Measurements from ENCODE around the gene ZNF462.
"Not testable (repeated sequence)": the region's sequence is repeated elsewhere in the genome, so short reads cannot be mapped to it uniquely, and the experiment has no call there.

Gene ZNF462

GRCh38 chr9:106862821-106863720, at the start of gene ZNF462:
TSS of gene ZNF462 (plus strand) at chr9:106863166. CDS start at chr9:106923384, 60,218 bp downstream.
- no peak for DNase-seq (ENCODE audit: low read depth in 2 of 2)

GRCh38 chr9:106816524-106816923, 46.4 kb upstream of the ZNF462 start:
- DNase-seq (ENCODE audit: low read depth in 2 of 2): no peak

GRCh38 chr9:106818034-106818433, 44.9 kb upstream of the ZNF462 start:
- no peak for DNase-seq (ENCODE audit: low read depth in 2 of 2)

GRCh38 chr9:106820866-106821265, 42.1 kb upstream of the ZNF462 start:
- DNase-seq (ENCODE audit: low read depth in 2 of 2): no peak

GRCh38 chr9:106828070-106828469, 34.9 kb upstream of the ZNF462 start:
- no peak for DNase-seq (ENCODE audit: low read depth in 2 of 2)

- DNase-seq (ENCODE audit: low read depth in 2 of 2): no peak
Observed at GRCh38 chr9:106828965-106829364, 34.0 kb upstream of the ZNF462 start.

GRCh38 chr9:106829666-106830408, 33.1 kb upstream of the ZNF462 start:
- DNase-seq (ENCODE audit: low read depth in 2 of 2): no peak

GRCh38 chr9:106830527-106831150, 32.3 kb upstream of the ZNF462 start:
- DNase-seq (ENCODE audit: low read depth in 2 of 2): no peak

GRCh38 chr9:106834888-106835287, 28.1 kb upstream of the ZNF462 start:
- no peak for DNase-seq (ENCODE audit: low read depth in 2 of 2)

- DNase-seq (ENCODE audit: low read depth in 2 of 2): no peak
Observed at GRCh38 chr9:106835840-106836239, 27.1 kb upstream of the ZNF462 start.

GRCh38 chr9:106843371-106843770, 19.6 kb upstream of the ZNF462 start:
- DNase-seq (ENCODE audit: low read depth in 2 of 2): no peak

GRCh38 chr9:106846307-106846706, 16.7 kb upstream of the ZNF462 start:
- no peak for DNase-seq (ENCODE audit: low read depth in 2 of 2)

- DNase-seq (ENCODE audit: low read depth in 2 of 2): no peak
Observed at GRCh38 chr9:106846857-106847256, 16.1 kb upstream of the ZNF462 start.

- DNase-seq (ENCODE audit: low read depth in 2 of 2): not testable (repeated sequence)
Observed at GRCh38 chr9:106851640-106852039, 11.3 kb upstream of the ZNF462 start.

GRCh38 chr9:106857811-106858470, 5.0 kb upstream of the ZNF462 start:
- no peak for DNase-seq (ENCODE audit: low read depth in 2 of 2)

- DNase-seq (ENCODE audit: low read depth in 2 of 2): no peak
Observed at GRCh38 chr9:106859957-106860720, 2.8 kb upstream of the ZNF462 start.

GRCh38 chr9:106860721-106861639, 2.0 kb upstream of the ZNF462 start:
- no peak for DNase-seq (ENCODE audit: low read depth in 2 of 2)

GRCh38 chr9:106861640-106862109, 1.3 kb upstream of the ZNF462 start:
- no peak for DNase-seq (ENCODE audit: low read depth in 2 of 2)

- no peak for DNase-seq (ENCODE audit: low read depth in 2 of 2)
Observed at GRCh38 chr9:106862110-106862820, 701 bp upstream of the ZNF462 start.

All from stimulated activated CD4-positive, alpha-beta T cell treated with anti-CD3 and anti-CD28 coated beads, Interleukin-1b, Interleukin-23, amount 100 ng/mL, for 4 hours (primary cell).